Measurements from ENCODE around the gene DISC1.

The DISC1 gene

DNA sequence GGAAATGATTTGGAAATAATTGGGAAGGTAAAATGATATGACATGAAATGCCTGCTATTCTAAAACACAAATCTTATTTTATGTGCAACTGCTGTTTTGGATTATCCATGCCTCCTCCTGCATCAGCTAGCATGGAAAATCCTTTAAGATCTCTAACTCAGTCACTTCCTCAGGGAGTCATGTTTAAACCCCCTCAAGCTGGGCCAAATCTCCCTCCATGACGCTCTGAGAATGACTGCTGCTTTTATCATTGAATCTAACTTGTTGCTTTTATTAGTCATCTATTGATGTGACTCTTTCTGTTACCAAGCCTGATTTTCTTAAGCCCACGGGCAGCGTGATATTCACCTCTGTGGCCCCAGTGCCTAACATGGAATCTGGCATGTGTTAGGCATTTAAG lies 324.8 kb downstream of the DISC1 start:
- Histone ChIP-seq H3K27me3 (ENCODE audit: insufficient read depth, poor library complexity, severe bottlenecking) (no peaks in the 10 kb centered on the region), H3K27ac (replicated peaks) (no peak overlapping the region), H3K4me3 (replicated peaks; ENCODE audit: insufficient read depth, low read length) (no peak overlapping the region)
- no peak for DNase-seq (ENCODE audit: low read depth in 1 of 2, low spot score in 1 of 2)
- TF ChIP-seq GABPA (IDR thresholded peaks at IDR 0.05; ENCODE audit: low read depth) (no peak), SPI1 (IDR thresholded peaks at IDR 0.05; ENCODE audit: borderline replicate concordance, low read depth) (no peak), POLR2AphosphoS5 (IDR thresholded peaks at IDR 0.05; ENCODE audit: low read depth) (no peak)
- TF ChIP-seq, protein P1, sequence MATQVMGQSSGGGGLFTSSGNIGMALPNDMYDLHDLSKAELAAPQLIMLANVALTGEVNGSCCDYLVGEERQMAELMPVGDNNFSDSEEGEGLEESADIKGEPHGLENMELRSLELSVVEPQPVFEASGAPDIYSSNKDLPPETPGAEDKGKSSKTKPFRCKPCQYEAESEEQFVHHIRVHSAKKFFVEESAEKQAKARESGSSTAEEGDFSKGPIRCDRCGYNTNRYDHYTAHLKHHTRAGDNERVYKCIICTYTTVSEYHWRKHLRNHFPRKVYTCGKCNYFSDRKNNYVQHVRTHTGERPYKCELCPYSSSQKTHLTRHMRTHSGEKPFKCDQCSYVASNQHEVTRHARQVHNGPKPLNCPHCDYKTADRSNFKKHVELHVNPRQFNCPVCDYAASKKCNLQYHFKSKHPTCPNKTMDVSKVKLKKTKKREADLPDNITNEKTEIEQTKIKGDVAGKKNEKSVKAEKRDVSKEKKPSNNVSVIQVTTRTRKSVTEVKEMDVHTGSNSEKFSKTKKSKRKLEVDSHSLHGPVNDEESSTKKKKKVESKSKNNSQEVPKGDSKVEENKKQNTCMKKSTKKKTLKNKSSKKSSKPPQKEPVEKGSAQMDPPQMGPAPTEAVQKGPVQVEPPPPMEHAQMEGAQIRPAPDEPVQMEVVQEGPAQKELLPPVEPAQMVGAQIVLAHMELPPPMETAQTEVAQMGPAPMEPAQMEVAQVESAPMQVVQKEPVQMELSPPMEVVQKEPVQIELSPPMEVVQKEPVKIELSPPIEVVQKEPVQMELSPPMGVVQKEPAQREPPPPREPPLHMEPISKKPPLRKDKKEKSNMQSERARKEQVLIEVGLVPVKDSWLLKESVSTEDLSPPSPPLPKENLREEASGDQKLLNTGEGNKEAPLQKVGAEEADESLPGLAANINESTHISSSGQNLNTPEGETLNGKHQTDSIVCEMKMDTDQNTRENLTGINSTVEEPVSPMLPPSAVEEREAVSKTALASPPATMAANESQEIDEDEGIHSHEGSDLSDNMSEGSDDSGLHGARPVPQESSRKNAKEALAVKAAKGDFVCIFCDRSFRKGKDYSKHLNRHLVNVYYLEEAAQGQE (IDR thresholded peaks at IDR 0.05; ENCODE audit: insufficient replicate concordance, low read depth): no peak
- TF ChIP-seq, protein P2, sequence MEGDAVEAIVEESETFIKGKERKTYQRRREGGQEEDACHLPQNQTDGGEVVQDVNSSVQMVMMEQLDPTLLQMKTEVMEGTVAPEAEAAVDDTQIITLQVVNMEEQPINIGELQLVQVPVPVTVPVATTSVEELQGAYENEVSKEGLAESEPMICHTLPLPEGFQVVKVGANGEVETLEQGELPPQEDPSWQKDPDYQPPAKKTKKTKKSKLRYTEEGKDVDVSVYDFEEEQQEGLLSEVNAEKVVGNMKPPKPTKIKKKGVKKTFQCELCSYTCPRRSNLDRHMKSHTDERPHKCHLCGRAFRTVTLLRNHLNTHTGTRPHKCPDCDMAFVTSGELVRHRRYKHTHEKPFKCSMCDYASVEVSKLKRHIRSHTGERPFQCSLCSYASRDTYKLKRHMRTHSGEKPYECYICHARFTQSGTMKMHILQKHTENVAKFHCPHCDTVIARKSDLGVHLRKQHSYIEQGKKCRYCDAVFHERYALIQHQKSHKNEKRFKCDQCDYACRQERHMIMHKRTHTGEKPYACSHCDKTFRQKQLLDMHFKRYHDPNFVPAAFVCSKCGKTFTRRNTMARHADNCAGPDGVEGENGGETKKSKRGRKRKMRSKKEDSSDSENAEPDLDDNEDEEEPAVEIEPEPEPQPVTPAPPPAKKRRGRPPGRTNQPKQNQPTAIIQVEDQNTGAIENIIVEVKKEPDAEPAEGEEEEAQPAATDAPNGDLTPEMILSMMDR (IDR thresholded peaks at IDR 0.05; ENCODE audit: insufficient read depth, low read length): no peak

DNA sequence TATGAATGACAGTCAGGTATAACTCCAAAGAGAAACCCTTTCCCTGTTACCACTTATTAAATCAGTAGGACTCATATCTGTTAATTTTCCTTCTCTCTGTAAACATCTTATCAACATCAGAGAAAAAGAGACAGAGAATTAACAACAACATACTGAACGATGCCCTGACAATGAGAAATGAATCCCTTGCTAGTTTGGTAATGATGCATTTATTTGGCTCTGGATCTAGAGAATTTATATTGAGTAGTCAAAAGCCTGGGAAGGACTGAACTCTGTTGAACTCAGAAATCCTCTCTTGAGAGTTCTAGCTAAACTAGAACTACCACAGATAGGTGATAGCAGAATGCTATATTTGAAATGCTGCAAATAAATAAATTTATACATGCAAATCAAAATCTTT lies 325.6 kb downstream of the DISC1 start:
- Histone ChIP-seq H3K27ac (replicated peaks) (no peak overlapping the region), H3K4me3 (replicated peaks; ENCODE audit: insufficient read depth, low read length) (no peak overlapping the region), H3K27me3 (ENCODE audit: insufficient read depth, poor library complexity, severe bottlenecking) (no peaks in the 10 kb centered on the region)
- TF ChIP-seq POLR2AphosphoS5 (IDR thresholded peaks at IDR 0.05; ENCODE audit: low read depth): no peak
- no peak for TF ChIP-seq GABPA (IDR thresholded peaks at IDR 0.05; ENCODE audit: low read depth)
- TF ChIP-seq, protein P1 (IDR thresholded peaks at IDR 0.05; ENCODE audit: insufficient replicate concordance, low read depth): no peak
- TF ChIP-seq SPI1 (IDR thresholded peaks at IDR 0.05; ENCODE audit: borderline replicate concordance, low read depth): no peak
- TF ChIP-seq, protein P2 (IDR thresholded peaks at IDR 0.05; ENCODE audit: insufficient read depth, low read length): no peak
- DNase-seq (ENCODE audit: low read depth in 1 of 2, low spot score in 1 of 2): no peak

DNA sequence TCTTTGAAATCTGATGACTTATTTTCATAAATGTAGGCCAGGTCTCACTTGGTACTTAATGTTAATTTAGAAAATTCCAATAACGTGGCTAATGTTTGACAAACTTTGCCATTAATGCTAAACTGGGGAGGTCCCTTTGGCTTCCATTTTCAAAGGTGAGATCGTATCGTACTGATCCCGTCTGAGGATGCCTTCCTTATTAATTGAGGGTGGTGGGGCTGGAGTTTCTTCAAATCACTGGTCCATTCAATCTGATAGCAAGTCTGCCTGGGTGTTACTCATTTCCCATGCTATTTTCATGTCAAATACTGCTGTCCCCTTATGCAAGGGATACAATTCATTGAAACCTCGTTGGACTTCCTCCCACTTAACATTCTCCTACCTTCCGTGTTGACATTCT lies 327.1 kb downstream of the DISC1 start:
- TF ChIP-seq GABPA (IDR thresholded peaks at IDR 0.05; ENCODE audit: low read depth) (no peak), POLR2AphosphoS5 (IDR thresholded peaks at IDR 0.05; ENCODE audit: low read depth) (no peak), SPI1 (IDR thresholded peaks at IDR 0.05; ENCODE audit: borderline replicate concordance, low read depth) (no peak)
- TF ChIP-seq, protein P1 (IDR thresholded peaks at IDR 0.05; ENCODE audit: insufficient replicate concordance, low read depth): no peak
- TF ChIP-seq, protein P2 (IDR thresholded peaks at IDR 0.05; ENCODE audit: insufficient read depth, low read length): no peak
- Histone ChIP-seq H3K4me3 (replicated peaks; ENCODE audit: insufficient read depth, low read length) (no peak overlapping the region), H3K27me3 (ENCODE audit: insufficient read depth, poor library complexity, severe bottlenecking) (no peaks in the 10 kb centered on the region), H3K27ac (replicated peaks) (no peak overlapping the region)
- no peak for DNase-seq (ENCODE audit: low read depth in 1 of 2, low spot score in 1 of 2)

All from HL-60 (cell line).